MCF 10A (cell line): ENCODE data around the gene NFYC. TPM values are rescaled to one million over a fixed set of nuclear protein-coding genes. Genes with fewer than 3 reads are reported as not detected.

Source experiments
- BruUV-seq: library from RNA; stranded (reverse); fragments of 400-500 nt; replicated peaks from 2 replicates; lab custom pipeline; 2021; lab: Mats Ljungman, UMichigan
- CTCF ChIA-PET: fragments of 300-600 bp; sonication (Branson Sonifier 250); formaldehyde crosslinking; extraction: SDS; loops from one replicate; lab custom pipeline; 2021; ENCODE audit warnings: antibody characterized with exemption, inconsistent platforms; lab: Yijun Ruan, JAX
- POLR2A ChIA-PET: fragments of 300-600, 350-650 bp; sonication (Branson Sonifier 250); formaldehyde crosslinking; extraction: SDS; loops from one replicate; lab custom pipeline; 2020; ENCODE audit warnings: antibody characterized with exemption, inconsistent platforms; lab: Yijun Ruan, JAX
- DNase-seq: peaks from one replicate; pipeline ENCODE4 v3.0.0-alpha.2; 2018; ENCODE audit not compliant: unreplicated experiment
- H3K27ac Mint-ChIP-seq: one replicate; pipeline ENCODE4 v1.8.0; 2022; ENCODE audit warnings: mild to moderate bottlenecking, low read depth, mixed read lengths; ENCODE audit not compliant: unreplicated experiment
- H3K27me3 Mint-ChIP-seq: one replicate; pipeline ENCODE4 v1.8.0; 2022; ENCODE audit warnings: mixed read lengths; ENCODE audit not compliant: insufficient read depth, unreplicated experiment
- H3K36me3 Mint-ChIP-seq: one replicate; pipeline ENCODE4 v1.8.0; 2022; ENCODE audit warnings: mild to moderate bottlenecking, moderate library complexity, mixed read lengths; ENCODE audit not compliant: insufficient read depth, unreplicated experiment
- H3K4me1 Mint-ChIP-seq: one replicate; pipeline ENCODE4 v1.8.0; 2022; ENCODE audit warnings: mixed read lengths; ENCODE audit not compliant: insufficient read depth, unreplicated experiment
- H3K4me3 Mint-ChIP-seq: one replicate; pipeline ENCODE4 v1.8.0; 2022; ENCODE audit warnings: mild to moderate bottlenecking, moderate library complexity, mixed read lengths; ENCODE audit not compliant: unreplicated experiment
- H3K9me3 Mint-ChIP-seq: one replicate; pipeline ENCODE4 v1.8.0; 2022; ENCODE audit warnings: mixed read lengths; ENCODE audit not compliant: unreplicated experiment
- CTCF ChIP-seq: fragments of 200-600 bp; IDR thresholded peaks from one replicate; pipeline ENCODE4 v1.8.0; 2022; ENCODE audit warnings: antibody characterized with exemption, mild to moderate bottlenecking; ENCODE audit not compliant: unreplicated experiment
- intact Hi-C: fragments of 100-400 bp; cut with micrococcal nuclease; formaldehyde crosslinking; loops from 2 replicates; pipeline ENCODE4 v1.14.1; 2022
- total RNA-seq: library from RNA; stranded (reverse); gene quantifications from 2 replicates; pipeline ENCODE4 v1.2.3, GENCODE V29; 2022

Gene NFYC
- total RNA-seq, 1 experiment from 2014 or later: 69.6 TPM

GRCh38 chr1:40657046-40657445, 34.5 kb upstream of the NFYC start:
- TF ChIP-seq CTCF: no peak
- intact Hi-C loops: no loop called here
- no TSS peak for BruUV-seq
- DNase-seq: no peak
- no peaks in the 10 kb centered on the region for H3K27me3 Mint-ChIP-seq
- H3K9me3 Mint-ChIP-seq: no peaks in the 10 kb centered on the region
- H3K4me3 Mint-ChIP-seq: no peak overlapping the region
- peaks cover 2% of the 10 kb centered on the region for H3K4me1 Mint-ChIP-seq
- no peak overlapping the region for H3K27ac Mint-ChIP-seq
- H3K36me3 Mint-ChIP-seq: no peaks in the 10 kb centered on the region
- ChIA-PET CTCF (no interaction called here), POLR2A (no interaction called here)

DNA sequence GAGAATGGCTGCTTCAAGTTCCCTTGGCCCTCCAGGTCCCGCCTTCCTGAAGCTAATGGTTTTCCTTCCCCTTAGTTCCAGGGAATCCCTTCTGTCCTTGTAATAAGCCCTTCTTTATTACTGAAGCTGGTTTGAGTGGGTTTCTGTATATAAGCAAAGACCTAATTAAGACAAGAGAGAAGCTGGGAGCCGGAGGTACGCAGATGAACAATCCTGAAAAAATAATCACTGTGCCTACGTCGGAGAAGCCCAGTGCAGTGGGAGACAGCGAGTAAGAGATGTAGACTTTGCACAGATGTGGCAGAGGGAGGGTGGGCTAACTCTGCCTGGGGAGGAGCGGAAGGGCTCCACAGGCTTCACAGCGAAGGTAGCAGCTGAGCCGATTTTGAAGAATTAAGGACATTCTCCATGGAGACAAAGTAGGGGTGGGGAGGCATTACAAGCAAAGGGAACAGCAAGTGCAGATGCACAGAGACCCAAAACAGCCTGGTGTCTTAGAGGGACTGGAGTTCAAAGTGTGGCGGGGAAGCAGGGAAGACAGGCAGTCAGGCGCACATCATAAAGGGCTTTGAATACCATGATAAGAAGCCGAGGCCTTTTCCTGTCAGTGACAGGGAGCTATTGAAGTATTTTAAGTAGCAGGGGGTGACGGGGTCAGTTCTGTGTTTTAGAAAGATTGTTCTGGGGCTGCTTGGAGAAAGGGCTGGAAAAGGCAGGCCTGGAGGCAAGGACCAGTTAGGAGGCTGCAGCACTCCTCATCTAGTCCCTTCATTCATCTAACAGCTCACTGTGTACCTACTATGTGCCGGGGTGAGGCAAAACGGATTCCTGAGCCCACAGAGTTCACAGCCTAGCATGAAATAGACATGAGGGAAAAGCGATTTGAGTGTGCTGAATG, 32.5 kb upstream of the NFYC start:
- POLR2A ChIA-PET: interaction anchor here (1.6 kb wide), 1 partner anchor 497 kb away, joined by 4 read pairs; the partner anchor contains the start of gene RLF
- no peak for TF ChIP-seq CTCF
- Mint-ChIP-seq H3K36me3 (no peaks in the 10 kb centered on the region), H3K27ac (no peak overlapping the region), H3K4me1 (peaks cover 18% of the 10 kb centered on the region), H3K9me3 (no peaks in the 10 kb centered on the region), H3K4me3 (no peak overlapping the region), H3K27me3 (no peaks in the 10 kb centered on the region)
- CTCF ChIA-PET: interaction anchor here (1.2 kb wide), 1 partner anchor 10 kb away, joined by 4 read pairs; no protein-coding TSS in a partner anchor
- no TSS peak for BruUV-seq
- intact Hi-C loops: no loop called here
- no peak for DNase-seq

DNA sequence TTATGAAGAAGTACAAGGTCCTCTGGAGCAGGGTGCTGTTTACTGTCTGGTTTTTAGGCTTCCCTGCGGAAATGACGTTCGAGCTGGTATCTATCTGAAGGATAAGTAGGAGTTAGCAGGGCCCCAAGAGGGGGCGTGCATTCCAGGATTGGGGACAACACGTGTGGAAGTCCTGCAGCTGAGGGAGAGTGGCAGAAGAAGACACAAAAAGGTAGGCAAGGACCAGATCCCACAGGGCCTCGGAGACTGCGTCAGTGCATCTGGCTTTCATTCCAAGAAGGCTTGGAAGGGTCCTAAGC, 31.9 kb upstream of the NFYC start:
- Mint-ChIP-seq H3K27me3 (no peaks in the 10 kb centered on the region), H3K4me1 (peaks cover 18% of the 10 kb centered on the region), H3K27ac (no peak overlapping the region), H3K9me3 (no peaks in the 10 kb centered on the region), H3K36me3 (no peaks in the 10 kb centered on the region), H3K4me3 (no peak overlapping the region)
- no peak for DNase-seq
- BruUV-seq: no TSS peak
- POLR2A ChIA-PET: interaction anchor here (0.6 kb wide), 1 partner anchor 25 kb away, joined by 3 read pairs; no protein-coding TSS in a partner anchor
- CTCF ChIA-PET: interaction anchor here (1.2 kb wide), 1 partner anchor 10 kb away, joined by 4 read pairs; no protein-coding TSS in a partner anchor
- intact Hi-C loops: no loop called here
- no peak for TF ChIP-seq CTCF

GRCh38 chr1:40661678-40662077, 29.8 kb upstream of the NFYC start:
- H3K4me1 Mint-ChIP-seq: peaks cover 18% of the 10 kb centered on the region
- H3K27ac Mint-ChIP-seq: no peak overlapping the region
- no peaks in the 10 kb centered on the region for H3K36me3 Mint-ChIP-seq
- POLR2A ChIA-PET: interaction anchor here (0.7 to 1.0 kb wide), 3 partner anchors 19 to 45 kb away, joined by 3 to 5 read pairs (median 3); partner anchors contain the start of gene NFYC
- no peaks in the 10 kb centered on the region for H3K9me3 Mint-ChIP-seq
- intact Hi-C loops: loop anchor here (10.0 kb wide), 1 partner anchor 517 kb away; no protein-coding TSS in a partner anchor
- no peak for TF ChIP-seq CTCF
- no TSS peak for BruUV-seq
- no peak for DNase-seq
- no peaks in the 10 kb centered on the region for H3K27me3 Mint-ChIP-seq
- CTCF ChIA-PET: interaction anchor here (0.6 to 1.9 kb wide), 5 partner anchors 9 to 49 kb away, joined by 3 to 7 read pairs (median 4); no protein-coding TSS in a partner anchor
- no peak overlapping the region for H3K4me3 Mint-ChIP-seq
